Measurements from ENCODE around the gene BCL11B.

BCL11B gene

DNA sequence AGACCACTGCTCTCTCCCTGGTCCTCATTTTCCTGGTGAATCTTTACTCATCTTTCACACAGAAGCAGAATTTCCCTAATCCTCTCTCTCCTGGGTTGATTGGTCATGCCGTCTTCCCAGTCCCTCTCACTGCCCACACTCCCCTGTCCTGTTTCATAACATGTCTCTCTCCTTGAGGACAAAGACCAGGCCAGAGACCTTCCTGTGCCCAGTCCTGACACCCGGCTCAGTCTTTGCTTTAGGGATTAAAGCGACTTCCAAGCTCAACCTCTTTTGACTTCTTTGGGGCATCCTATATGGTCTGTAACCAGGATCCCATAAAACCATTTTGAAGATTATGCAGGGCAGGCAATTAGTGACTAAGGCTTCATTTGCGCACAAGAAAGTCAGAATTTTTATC is 105.5 kb downstream of the BCL11B start:
- TF ChIP-seq, protein P1, sequence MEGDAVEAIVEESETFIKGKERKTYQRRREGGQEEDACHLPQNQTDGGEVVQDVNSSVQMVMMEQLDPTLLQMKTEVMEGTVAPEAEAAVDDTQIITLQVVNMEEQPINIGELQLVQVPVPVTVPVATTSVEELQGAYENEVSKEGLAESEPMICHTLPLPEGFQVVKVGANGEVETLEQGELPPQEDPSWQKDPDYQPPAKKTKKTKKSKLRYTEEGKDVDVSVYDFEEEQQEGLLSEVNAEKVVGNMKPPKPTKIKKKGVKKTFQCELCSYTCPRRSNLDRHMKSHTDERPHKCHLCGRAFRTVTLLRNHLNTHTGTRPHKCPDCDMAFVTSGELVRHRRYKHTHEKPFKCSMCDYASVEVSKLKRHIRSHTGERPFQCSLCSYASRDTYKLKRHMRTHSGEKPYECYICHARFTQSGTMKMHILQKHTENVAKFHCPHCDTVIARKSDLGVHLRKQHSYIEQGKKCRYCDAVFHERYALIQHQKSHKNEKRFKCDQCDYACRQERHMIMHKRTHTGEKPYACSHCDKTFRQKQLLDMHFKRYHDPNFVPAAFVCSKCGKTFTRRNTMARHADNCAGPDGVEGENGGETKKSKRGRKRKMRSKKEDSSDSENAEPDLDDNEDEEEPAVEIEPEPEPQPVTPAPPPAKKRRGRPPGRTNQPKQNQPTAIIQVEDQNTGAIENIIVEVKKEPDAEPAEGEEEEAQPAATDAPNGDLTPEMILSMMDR (IDR thresholded peaks at IDR 0.05): no peak

DNA sequence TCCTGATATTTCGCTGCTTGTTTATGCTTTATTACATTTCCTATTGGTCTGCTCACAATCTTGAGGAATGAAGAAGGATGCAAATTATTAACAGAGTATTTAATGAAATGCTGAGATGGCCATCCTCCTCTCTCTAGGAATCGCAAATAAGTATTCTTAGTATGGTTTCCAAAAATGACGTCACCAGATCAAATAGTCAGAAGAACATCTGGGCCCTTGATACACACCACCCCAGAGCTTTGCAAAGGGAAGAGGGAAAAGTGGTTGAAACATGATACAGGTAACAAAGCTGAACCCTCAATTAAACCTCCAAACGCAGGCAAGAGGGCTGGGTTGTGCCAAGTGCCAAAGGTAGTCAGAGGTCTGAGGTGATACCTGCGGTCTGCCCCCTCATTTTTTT is 107.3 kb downstream of the BCL11B start:
- TF ChIP-seq, protein P1 (IDR thresholded peaks at IDR 0.05): no peak

DNA sequence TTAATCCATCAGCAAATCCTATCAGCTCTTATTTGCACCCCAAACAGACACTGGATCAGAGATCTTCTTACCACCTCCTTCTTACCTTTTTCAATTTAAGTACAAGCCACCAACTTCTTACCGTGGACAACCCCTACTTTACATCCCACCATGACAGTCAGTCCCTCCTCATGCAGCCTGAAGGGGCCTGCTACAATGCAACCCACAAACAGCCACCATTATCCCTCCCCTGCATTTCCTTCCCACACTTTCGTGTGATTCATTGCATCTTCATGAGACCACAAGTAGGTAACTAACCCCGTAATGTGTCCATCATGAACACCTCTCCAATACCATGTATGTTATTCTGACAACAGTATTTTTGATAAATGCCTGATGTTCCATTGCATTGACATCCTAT is 108.6 kb downstream of the BCL11B start:
- TF ChIP-seq, protein P1 (IDR thresholded peaks at IDR 0.05): no peak

DNA sequence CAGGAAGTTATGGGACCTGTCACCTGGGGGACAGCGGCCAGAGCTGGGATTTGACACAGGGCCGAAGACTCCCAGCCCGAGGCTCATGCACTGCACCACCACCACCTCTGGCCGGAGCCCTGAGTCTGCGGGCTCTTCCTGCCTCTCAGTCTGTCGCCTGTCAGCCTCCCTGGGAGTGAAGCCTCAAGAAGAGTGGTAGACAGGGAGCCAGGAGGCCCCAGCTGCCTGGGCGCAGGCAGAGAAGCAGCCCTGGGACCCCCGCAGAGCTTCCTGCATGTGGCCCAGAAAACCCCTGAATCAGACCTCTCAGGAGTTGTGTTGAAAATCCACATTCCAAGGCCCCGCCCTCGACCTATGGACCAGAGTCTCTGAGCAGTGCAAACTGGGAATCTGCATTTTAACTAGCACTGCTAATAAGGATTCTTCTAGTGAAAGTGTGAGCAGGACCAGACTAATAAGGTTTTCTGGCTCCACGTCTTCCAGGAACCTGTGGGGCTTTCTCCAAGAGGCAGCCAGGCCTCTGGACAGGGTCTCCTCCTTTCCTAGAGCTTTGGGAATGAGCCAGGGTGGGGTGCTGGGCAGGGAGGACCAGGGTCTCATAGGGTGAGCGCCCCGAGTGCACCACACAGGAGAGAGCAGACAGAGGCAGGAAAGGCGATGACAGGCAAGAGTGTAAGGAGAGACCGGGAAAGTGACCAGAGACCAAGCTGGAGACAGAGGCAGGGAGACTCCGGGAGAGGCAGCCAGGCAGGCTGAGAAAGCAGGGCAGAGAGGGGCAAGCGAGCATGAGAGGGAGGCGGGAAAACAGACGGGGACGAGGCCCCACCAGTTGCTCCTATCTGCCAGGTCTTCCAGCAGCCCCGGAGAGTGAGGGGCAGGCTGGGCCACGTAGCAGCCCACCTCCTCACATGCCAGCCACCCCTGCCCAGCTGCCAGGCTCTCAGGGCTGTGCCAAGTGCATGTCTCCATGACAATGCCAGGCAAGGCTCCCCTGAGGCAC is 112.4 kb downstream of the BCL11B start:
- TF ChIP-seq, protein P1 (IDR thresholded peaks at IDR 0.05): no peak

DNA sequence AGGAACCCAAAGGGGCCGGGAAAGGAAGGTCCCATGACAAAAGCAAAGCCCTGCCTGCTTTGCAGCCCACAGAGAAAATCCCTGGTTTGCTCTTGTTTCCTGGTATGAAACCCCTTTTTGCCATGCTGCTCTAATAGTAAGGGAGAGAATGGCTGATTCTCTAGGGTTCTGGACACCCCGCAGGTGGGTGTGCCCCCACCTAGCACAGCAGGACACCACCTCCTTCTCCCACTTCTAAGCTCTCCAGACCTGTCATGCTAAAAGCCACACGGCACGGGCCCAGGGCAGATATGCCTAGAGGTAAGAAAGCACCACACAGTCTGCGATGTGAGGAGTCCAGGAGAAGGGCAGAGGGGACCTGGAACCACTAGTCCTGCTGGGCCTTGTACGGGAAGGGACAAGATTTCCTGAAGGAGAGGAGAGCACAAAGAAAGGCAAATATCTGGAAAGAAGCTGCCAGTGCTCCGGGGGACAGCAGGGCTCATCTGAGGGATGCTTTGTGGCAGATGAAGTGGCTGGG is 113.3 kb downstream of the BCL11B start:
- TF ChIP-seq, protein P1 (IDR thresholded peaks at IDR 0.05): no peak

DNA sequence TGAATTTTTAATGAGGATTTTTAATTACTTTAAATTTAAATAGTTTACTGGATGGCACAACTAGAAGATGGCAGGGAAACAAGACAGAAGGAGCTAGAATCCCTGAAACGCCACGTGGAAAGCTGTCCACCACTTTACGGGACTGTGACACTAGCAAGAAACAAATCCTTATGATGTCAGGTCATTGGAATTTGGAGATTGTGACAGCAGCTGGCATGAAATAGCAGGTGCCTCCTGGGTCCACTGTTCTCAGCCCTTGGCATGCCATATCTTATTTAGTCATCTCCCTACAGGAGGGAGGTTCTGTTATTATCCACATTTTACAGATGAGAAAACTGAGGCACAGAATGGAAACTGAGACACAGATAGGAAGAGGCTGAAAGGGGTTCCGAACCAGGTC is 113.8 kb downstream of the BCL11B start:
- TF ChIP-seq, protein P1 (IDR thresholded peaks at IDR 0.05): no peak

DNA sequence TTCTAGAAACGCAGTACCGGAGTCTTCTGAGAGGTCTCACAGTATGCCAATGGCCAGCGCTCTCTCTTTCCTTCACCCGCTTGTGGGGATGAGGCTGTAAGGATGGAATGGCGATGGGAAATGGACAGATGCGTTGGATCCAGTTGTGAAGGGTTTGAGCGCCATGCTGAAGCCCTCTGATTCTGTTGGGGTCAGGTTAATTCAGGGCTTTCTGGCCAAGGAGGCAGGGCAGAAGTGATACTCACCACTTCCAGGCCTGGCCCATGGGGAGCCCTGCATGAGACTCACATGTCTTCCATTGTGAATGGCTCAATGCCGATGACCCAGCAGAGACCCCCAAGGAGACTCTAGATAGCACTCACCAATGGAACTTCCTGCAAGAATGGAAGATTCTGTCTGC is 114.3 kb downstream of the BCL11B start:
- TF ChIP-seq, protein P1 (IDR thresholded peaks at IDR 0.05): no peak

Data from LNCAP (cell line).